LNCAP (cell line): ENCODE results near the gene KCNMA1.

ENCODE experiments used
- CTCF ChIP-seq: fragments of 450-650 bp; IDR thresholded peaks from 2 replicates; pipeline ENCODE4 v1.5.1; 2017; ENCODE audit warnings: mild to moderate bottlenecking

Gene KCNMA1

GRCh38 chr10:77034795-77035194 is 602.8 kb downstream of the KCNMA1 start:
- no peak for TF ChIP-seq CTCF

- no peak for TF ChIP-seq CTCF
Measured at GRCh38 chr10:77034240-77034639, 603.4 kb downstream of the KCNMA1 start.

GRCh38 chr10:77032188-77032570 is 605.4 kb downstream of the KCNMA1 start:
- no peak for TF ChIP-seq CTCF

GRCh38 chr10:77031531-77032187 is 605.9 kb downstream of the KCNMA1 start:
- no peak for TF ChIP-seq CTCF

- TF ChIP-seq CTCF = no peak
Measured at GRCh38 chr10:77030974-77031373, 606.6 kb downstream of the KCNMA1 start.

GRCh38 chr10:77029777-77030717 is 607.6 kb downstream of the KCNMA1 start:
- no peak for TF ChIP-seq CTCF

- TF ChIP-seq CTCF = no peak
Measured at GRCh38 chr10:77028042-77028441, 609.6 kb downstream of the KCNMA1 start.
